RPMI7951 (cell line): ENCODE measurements around the gene SSBP2. TPM values are rescaled to one million over a fixed set of nuclear protein-coding genes. Genes with fewer than 3 reads are reported as not detected.

Experiments
- DNase-seq: peaks from one replicate; pipeline ENCODE4 v3.0.0-alpha.2; 2012; ENCODE audit warnings: low read depth
- total RNA-seq: library from RNA; depleted of rRNA; stranded (reverse); fragments of >200 nt; shearing (Covaris generic); gene quantifications from 2 replicates; pipeline ENCODE4 v1.2.3, GENCODE V29; 2014; rRNA removed

Gene SSBP2
- total RNA-seq, 1 experiment from 2014 or later = 27.6 TPM

DNA sequence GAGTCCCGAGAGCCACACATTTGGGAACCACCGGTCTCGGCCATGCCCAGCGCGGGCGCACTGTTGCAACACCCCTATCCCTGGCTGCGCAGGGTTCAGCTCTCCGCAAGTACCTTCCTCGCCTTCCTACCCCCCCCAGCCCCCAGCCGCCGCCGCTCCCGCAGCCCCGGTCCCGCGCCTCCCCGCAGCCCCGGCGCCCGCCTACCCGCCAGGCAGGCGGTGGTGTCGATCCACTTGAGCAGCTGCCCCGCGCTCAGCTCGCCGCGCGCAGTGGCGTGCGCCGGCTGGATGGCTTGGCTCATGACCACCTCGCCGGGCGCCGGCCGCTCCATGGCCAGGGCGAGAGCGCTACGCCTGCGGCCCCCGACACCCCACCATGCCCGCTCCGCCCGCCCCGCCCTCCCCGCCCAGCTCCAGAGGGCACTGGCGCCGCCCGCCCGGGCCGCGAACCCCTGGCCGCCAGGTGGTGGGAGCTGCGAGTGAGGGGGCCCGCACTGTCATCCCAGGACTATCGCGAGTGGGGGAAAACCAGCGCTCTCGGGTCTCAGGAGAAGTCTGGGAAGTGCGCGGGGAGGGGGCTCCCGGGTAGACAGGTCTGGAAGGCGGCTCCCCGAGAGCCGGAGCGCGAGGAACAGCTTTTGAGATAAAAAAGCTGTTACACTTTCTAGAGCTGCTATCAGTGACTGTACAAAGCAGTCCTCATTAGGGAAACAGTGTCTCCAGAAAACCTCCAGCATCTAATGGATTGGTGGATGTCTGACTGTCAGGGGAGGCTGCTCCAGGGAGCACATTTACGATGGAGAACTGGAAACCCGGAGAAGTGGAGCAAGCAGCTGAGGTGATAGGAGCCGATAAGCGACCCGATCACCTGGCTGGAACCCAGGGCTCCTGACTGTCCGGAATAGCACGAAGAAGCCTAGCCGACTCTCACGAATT is 356.8 kb downstream of the SSBP2 start, which contains the start of gene ACOT12:
Gene ACOT12, minus strand, starts transcription at position 352 of the 936 bp plus-strand sequence. Its CDS starts 20 bp downstream, at position 332.
- DNase-seq = no peak

DNA sequence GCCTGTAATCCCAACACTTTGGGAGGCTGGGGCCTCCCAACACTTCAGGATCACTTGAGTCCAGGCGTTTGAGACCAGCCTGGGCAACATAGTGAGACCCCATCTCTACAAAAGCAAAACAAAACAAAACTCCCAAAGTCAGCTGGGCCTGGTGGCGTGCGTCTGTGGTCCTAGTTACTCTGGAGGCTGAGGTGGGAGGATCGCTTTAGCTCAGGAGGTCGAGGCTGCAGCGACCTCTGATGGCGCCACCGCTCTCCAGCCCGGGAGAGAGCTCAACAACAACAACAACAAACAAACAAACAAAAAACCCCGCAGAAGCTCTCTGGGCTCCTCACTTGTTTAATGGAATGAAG is 357.5 kb downstream of the SSBP2 start:
- DNase-seq = no peak

- DNase-seq = no peak
Measured at GRCh38 chr5:81389025-81389424, 361.9 kb downstream of the SSBP2 start.

GRCh38 chr5:81388169-81388568 is 362.7 kb downstream of the SSBP2 start:
- DNase-seq = no peak

GRCh38 chr5:81383867-81384266 is 367.0 kb downstream of the SSBP2 start:
- DNase-seq = no peak

DNA sequence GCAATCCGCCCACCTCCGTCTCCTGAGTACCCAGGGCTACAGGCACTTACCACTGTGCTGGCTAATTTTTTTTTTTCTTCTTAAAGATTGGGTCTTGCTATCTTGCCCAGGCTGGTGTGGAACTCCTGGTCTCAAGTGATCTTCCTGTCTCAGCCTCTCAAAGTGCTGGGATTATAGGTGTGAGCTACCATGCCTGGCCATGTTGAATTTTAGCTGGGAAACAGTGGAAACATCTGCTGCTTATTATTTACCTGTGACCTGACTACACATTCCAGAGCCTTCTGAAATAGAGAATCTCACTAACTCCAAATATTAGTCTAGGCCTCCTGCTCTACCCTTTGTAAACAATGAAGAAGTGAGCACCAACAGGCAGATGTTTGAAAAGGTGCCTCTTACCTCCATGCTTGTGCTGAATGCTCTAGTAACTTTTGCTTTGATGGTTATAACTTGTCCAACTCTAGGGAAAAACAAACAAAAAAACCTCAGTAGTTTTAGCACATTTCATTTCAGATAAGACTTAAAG is 379.5 kb downstream of the SSBP2 start:
- no peak for DNase-seq

GRCh38 chr5:81370912-81371311 is 380.0 kb downstream of the SSBP2 start:
- DNase-seq = no peak

DNA sequence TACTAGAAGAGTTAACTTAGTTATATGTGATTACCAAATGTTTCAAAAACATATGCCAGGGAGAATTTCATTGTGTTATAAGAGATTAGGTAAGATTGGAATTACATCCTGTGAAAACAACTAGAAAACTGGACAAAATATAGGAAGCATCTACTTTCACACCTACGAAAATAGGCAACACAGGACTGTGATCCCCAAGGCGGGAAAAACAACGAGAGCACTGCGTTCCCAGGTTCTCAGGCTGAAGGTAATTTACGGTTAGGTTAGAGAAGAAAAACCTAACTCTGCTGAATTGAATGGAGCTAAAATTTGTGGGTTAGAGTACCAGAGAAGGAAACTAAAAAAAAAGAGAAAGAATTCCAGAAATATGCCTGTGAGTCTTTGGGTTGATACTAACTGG is 385.4 kb downstream of the SSBP2 start:
- no peak for DNase-seq

- DNase-seq = no peak
Measured at GRCh38 chr5:81363093-81363871, 387.6 kb downstream of the SSBP2 start.

Other genes with a start within 250 kb of the SSBP2 start
- 11.2 and 12.1 TPM in 2 replicates for gene ATG10, start 220.9 kb upstream of the SSBP2 start, total RNA-seq